Measurements from ENCODE around the gene ELOVL3.
A peak's percentile ranks its signal among the peaks of the same experiment; 100 is the strongest.

The ELOVL3 gene

DNA sequence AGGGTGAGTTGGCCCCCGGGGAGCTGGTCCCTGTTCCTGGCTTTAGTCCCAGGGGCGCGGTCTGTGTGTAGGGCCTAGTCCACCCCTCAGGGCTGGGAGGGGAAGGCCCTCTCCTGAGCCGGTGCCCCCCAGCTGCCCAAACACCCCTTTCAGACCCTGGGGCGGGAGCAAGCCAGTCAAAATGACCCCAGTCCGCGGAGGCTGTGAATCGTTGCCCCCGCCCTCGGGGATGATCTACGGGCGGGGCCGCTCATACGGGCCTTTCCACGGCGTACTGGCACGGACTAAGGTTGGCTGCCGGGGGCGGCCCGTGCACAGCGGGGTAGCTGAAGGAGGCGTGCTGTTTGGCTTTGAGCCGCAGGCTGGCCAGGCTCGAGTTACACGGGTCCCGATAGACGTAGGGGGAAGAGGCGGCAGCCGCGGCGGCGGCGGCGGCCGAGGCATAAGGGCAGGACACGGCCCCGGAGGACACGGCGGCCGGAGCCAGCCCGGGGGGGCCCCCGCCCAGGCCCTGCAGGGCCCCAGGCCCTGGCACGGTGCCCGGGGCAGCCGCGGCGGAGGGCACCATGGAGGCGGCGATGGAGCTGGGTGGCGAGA is 4.3 kb downstream of the ELOVL3 start:
- Histone ChIP-seq H3K79me2 (ENCODE audit: insufficient read depth, low read length) (no peaks in the 10 kb centered on the region), H3K4me3 (ENCODE audit: low read depth, low read length, poor library complexity, severe bottlenecking) (peak overlapping the region; percentile 60), H2AFZ (ENCODE audit: low read length) (no peak overlapping the region), H3K36me3 (ENCODE audit: insufficient read depth, low read length) (no peaks in the 10 kb centered on the region), H3K4me2 (ENCODE audit: low read length) (peak overlapping the region; percentile 76), H3K4me1 (ENCODE audit: insufficient read depth, low read length, severe bottlenecking) (peaks cover 12% of the 10 kb centered on the region), H3K9me3 (ENCODE audit: low read length) (no peaks in the 10 kb centered on the region), H3F3A (ENCODE audit: insufficient read depth, low read length) (no peaks in the 10 kb centered on the region), H4K20me1 (ENCODE audit: insufficient read depth, low read length) (no peaks in the 10 kb centered on the region), H3K9me2 (ENCODE audit: low read depth, low read length) (no peaks in the 10 kb centered on the region), H3K27ac (ENCODE audit: low read depth, low read length, poor library complexity, severe bottlenecking) (no peak overlapping the region), H3K27me3 (ENCODE audit: insufficient read depth, low read length) (no peaks in the 10 kb centered on the region), H3K9ac (ENCODE audit: low read length) (peak overlapping the region; percentile 47; the same call in 1 of the 2 replicates)
- TF ChIP-seq, protein P1, sequence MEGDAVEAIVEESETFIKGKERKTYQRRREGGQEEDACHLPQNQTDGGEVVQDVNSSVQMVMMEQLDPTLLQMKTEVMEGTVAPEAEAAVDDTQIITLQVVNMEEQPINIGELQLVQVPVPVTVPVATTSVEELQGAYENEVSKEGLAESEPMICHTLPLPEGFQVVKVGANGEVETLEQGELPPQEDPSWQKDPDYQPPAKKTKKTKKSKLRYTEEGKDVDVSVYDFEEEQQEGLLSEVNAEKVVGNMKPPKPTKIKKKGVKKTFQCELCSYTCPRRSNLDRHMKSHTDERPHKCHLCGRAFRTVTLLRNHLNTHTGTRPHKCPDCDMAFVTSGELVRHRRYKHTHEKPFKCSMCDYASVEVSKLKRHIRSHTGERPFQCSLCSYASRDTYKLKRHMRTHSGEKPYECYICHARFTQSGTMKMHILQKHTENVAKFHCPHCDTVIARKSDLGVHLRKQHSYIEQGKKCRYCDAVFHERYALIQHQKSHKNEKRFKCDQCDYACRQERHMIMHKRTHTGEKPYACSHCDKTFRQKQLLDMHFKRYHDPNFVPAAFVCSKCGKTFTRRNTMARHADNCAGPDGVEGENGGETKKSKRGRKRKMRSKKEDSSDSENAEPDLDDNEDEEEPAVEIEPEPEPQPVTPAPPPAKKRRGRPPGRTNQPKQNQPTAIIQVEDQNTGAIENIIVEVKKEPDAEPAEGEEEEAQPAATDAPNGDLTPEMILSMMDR (IDR thresholded peaks at IDR 0.05; ENCODE audit: low read length) = no peak
- TF ChIP-seq EZH2 (IDR thresholded peaks at IDR 0.05; ENCODE audit: borderline replicate concordance, low read length) = no peak

GRCh38 chr10:102230861-102231356 is 4.8 kb downstream of the ELOVL3 start:
- H3F3A ChIP-seq (ENCODE audit: insufficient read depth, low read length) = no peaks in the 10 kb centered on the region
- peak overlapping the region; percentile 47; the same call in 1 of the 2 replicates for H3K9ac ChIP-seq (ENCODE audit: low read length)
- H3K9me3 ChIP-seq (ENCODE audit: low read length) = no peaks in the 10 kb centered on the region
- H3K27ac ChIP-seq (ENCODE audit: low read depth, low read length, poor library complexity, severe bottlenecking) = no peak overlapping the region
- no peaks in the 10 kb centered on the region for H3K79me2 ChIP-seq (ENCODE audit: insufficient read depth, low read length)
- H3K36me3 ChIP-seq (ENCODE audit: insufficient read depth, low read length) = no peaks in the 10 kb centered on the region
- no peaks in the 10 kb centered on the region for H3K9me2 ChIP-seq (ENCODE audit: low read depth, low read length)
- peak overlapping the region; percentile 76 for H3K4me2 ChIP-seq (ENCODE audit: low read length)
- no peaks in the 10 kb centered on the region for H3K27me3 ChIP-seq (ENCODE audit: insufficient read depth, low read length)
- H2AFZ ChIP-seq (ENCODE audit: low read length) = no peak overlapping the region
- H3K4me3 ChIP-seq (ENCODE audit: low read depth, low read length, poor library complexity, severe bottlenecking) = peak overlapping the region; percentile 60
- no peak for TF ChIP-seq EZH2 (IDR thresholded peaks at IDR 0.05; ENCODE audit: borderline replicate concordance, low read length)
- TF ChIP-seq, protein P1 (IDR thresholded peaks at IDR 0.05; ENCODE audit: low read length) = peak; percentile 33; the same call in 1 of the 2 replicates
- no peaks in the 10 kb centered on the region for H4K20me1 ChIP-seq (ENCODE audit: insufficient read depth, low read length)
- H3K4me1 ChIP-seq (ENCODE audit: insufficient read depth, low read length, severe bottlenecking) = peaks cover 12% of the 10 kb centered on the region

DNA sequence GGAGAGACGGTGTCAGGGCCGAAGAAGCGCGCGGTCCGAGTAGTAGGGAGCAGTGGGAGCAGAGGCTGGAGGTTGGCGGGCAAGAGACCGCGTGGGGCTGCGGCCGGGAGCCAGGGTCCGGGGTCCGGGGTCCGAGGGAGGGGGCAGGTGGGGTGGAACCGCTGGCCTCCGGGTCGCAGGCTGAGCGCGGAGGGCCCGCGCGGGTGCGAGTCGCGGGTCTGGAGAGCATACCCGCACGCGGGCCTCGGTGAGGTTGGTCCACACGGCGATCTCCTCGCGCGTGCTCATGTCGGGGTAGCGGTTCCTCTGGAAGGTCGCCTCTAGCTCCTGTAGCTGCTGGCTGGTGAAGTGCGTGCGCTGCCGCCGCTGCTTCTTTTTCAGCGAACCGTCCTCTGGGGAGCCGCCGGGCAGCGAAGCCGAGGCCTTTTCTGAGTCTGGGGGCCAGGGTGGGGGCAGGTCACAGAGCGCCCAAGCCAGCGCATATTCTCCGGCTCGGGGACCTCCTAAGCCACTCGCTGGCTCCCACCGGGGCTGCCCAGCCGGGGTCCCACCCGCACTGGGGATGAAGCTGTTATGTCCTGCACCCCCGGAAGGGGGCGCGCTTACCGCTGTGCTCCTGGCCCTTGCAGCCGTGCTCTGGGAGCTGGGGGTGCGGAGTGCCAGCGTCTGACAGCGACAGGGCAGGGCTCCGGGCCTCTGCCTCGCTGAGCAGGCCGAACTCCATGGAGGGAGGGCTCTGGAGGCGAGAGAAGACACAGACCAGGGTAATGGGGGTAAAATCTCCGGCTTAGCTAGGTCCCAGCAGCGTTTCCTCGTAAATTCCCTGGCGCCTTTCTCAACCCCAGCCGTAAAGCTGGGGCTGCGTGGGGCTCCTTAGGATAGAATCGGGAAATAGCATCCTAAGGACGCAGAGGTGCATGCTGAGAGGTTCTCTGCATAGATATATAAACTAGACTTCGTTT is 5.5 kb downstream of the ELOVL3 start:
- no peaks in the 10 kb centered on the region for H3F3A ChIP-seq (ENCODE audit: insufficient read depth, low read length)
- no peak overlapping the region for H2AFZ ChIP-seq (ENCODE audit: low read length)
- peak overlapping the region; percentile 60 for H3K4me3 ChIP-seq (ENCODE audit: low read depth, low read length, poor library complexity, severe bottlenecking)
- H3K27ac ChIP-seq (ENCODE audit: low read depth, low read length, poor library complexity, severe bottlenecking) = no peak overlapping the region
- TF ChIP-seq EZH2 (IDR thresholded peaks at IDR 0.05; ENCODE audit: borderline replicate concordance, low read length) = no peak
- TF ChIP-seq, protein P1 (IDR thresholded peaks at IDR 0.05; ENCODE audit: low read length) = peak; percentile 67
- H4K20me1 ChIP-seq (ENCODE audit: insufficient read depth, low read length) = no peaks in the 10 kb centered on the region
- H3K4me1 ChIP-seq (ENCODE audit: insufficient read depth, low read length, severe bottlenecking) = peaks cover 7% of the 10 kb centered on the region
- peak overlapping the region; percentile 47; the same call in 1 of the 2 replicates for H3K9ac ChIP-seq (ENCODE audit: low read length)
- H3K36me3 ChIP-seq (ENCODE audit: insufficient read depth, low read length) = no peaks in the 10 kb centered on the region
- H3K9me2 ChIP-seq (ENCODE audit: low read depth, low read length) = no peaks in the 10 kb centered on the region
- H3K9me3 ChIP-seq (ENCODE audit: low read length) = no peaks in the 10 kb centered on the region
- H3K79me2 ChIP-seq (ENCODE audit: insufficient read depth, low read length) = no peaks in the 10 kb centered on the region
- H3K4me2 ChIP-seq (ENCODE audit: low read length) = peak overlapping the region; percentile 76
- H3K27me3 ChIP-seq (ENCODE audit: insufficient read depth, low read length) = no peaks in the 10 kb centered on the region
